Neuronal stem cell (in vitro differentiated cells): Measurements from ENCODE around the gene HPCA.

Experiments
- DNase-seq: peaks from one replicate; pipeline ENCODE4 v3.0.0-alpha.2; 2013; ENCODE audit warnings: low spot score
- H2AFZ ChIP-seq: one replicate; pipeline ENCODE4 v1.6.1; 2013; ENCODE audit warnings: mild to moderate bottlenecking, low read length, inconsistent platforms
- H2AK5ac ChIP-seq: 2 replicates; pipeline ENCODE4 v1.6.1; 2013; ENCODE audit warnings: low read depth, mild to moderate bottlenecking, inconsistent platforms, low read length, moderate library complexity, mixed read lengths
- H2BK120ac ChIP-seq: 2 replicates; pipeline ENCODE4 v1.6.1; 2013; ENCODE audit warnings: low read depth, mild to moderate bottlenecking, inconsistent platforms, low read length, moderate library complexity, mixed read lengths
- H2BK12ac ChIP-seq: one replicate; pipeline ENCODE4 v1.6.1; 2013; ENCODE audit warnings: low read length, inconsistent platforms
- H2BK15ac ChIP-seq: 2 replicates; pipeline ENCODE4 v1.6.1; 2013; ENCODE audit warnings: mild to moderate bottlenecking, low read length, inconsistent platforms, mixed read lengths
- H2BK5ac ChIP-seq: one replicate; pipeline ENCODE4 v1.6.1; 2013; ENCODE audit warnings: inconsistent platforms, mild to moderate bottlenecking, low read length, moderate library complexity
- H3K14ac ChIP-seq: one replicate; pipeline ENCODE4 v1.6.1; 2013; ENCODE audit warnings: low read length, inconsistent platforms
- H3K18ac ChIP-seq: 2 replicates; pipeline ENCODE4 v1.6.1; 2013; ENCODE audit warnings: low read length, inconsistent platforms
- H3K23ac ChIP-seq: 2 replicates; pipeline ENCODE4 v1.6.1; 2013; ENCODE audit warnings: low read depth, mild to moderate bottlenecking, mixed read lengths, low read length, inconsistent platforms; ENCODE audit not compliant: poor library complexity
- H3K27ac ChIP-seq: replicated peaks from 3 replicates; pipeline ENCODE4 v1.5.1; 2013; ENCODE audit warnings: low read length, inconsistent platforms
- H3K27me3 ChIP-seq, 3 experiments: 2 replicates each; pipeline ENCODE4 v1.6.1; 2013; ENCODE audit warnings: low read length in 3 of 3, mild to moderate bottlenecking in 2 of 3, inconsistent platforms in 1 of 3, low read depth in 1 of 3, mixed read lengths in 1 of 3, moderate library complexity in 1 of 3; ENCODE audit not compliant: control insufficient read depth in 3 of 3, insufficient read depth in 3 of 3
- H3K36me3 ChIP-seq, 2 donors: replicated peaks in 1 of 2; 2 replicates each; pipeline ENCODE4 v1.6.1; 2013; ENCODE audit warnings: low read length in 2 of 2; ENCODE audit not compliant: control insufficient read depth in 2 of 2, insufficient read depth in 2 of 2
- H3K4ac ChIP-seq: 2 replicates; pipeline ENCODE4 v1.6.1; 2013; ENCODE audit warnings: inconsistent platforms, mild to moderate bottlenecking, low read length, moderate library complexity
- H3K4me1 ChIP-seq, 2 donors: 1 replicate in 1 of 2; 2 replicates in 1 of 2; pipeline ENCODE4 v1.6.1; 2013; ENCODE audit warnings: low read length in 2 of 2, low read depth in 1 of 2; ENCODE audit not compliant: control insufficient read depth in 2 of 2, insufficient read depth in 1 of 2
- H3K4me2 ChIP-seq: one replicate; pipeline ENCODE4 v1.6.1; 2013; ENCODE audit warnings: mild to moderate bottlenecking, low read length, inconsistent platforms; ENCODE audit not compliant: insufficient read depth, poor library complexity, severe bottlenecking
- H3K4me3 ChIP-seq, 2 donors: 2 replicates each; pipeline ENCODE4 v1.5.1; 2013; ENCODE audit warnings: low read length in 2 of 2, mild to moderate bottlenecking in 2 of 2, inconsistent platforms in 1 of 2, moderate library complexity in 1 of 2
- H3K79me1 ChIP-seq: one replicate; pipeline ENCODE4 v1.6.1; 2013; ENCODE audit warnings: low read depth, mild to moderate bottlenecking, inconsistent platforms, low read length, moderate library complexity
- H3K9ac ChIP-seq: one replicate; pipeline ENCODE4 v1.6.1; 2013; ENCODE audit warnings: mild to moderate bottlenecking, low read depth, low read length, inconsistent platforms; ENCODE audit not compliant: poor library complexity
- H3K9me3 ChIP-seq, 2 donors: replicated peaks in 1 of 2; 2 replicates each; pipeline versions ENCODE3 to v1.6.1; 2013; ENCODE audit warnings: low read length in 2 of 2, mild to moderate bottlenecking in 2 of 2, inconsistent platforms in 1 of 2, low read depth in 1 of 2, mixed read lengths in 1 of 2, moderate library complexity in 1 of 2; ENCODE audit not compliant: control insufficient read depth in 2 of 2, insufficient read depth in 1 of 2
- H4K8ac ChIP-seq: one replicate; pipeline ENCODE4 v1.6.1; 2013; ENCODE audit warnings: low read depth, mild to moderate bottlenecking, inconsistent platforms, low read length, moderate library complexity
- H4K91ac ChIP-seq: one replicate; pipeline ENCODE4 v1.6.1; 2013; ENCODE audit warnings: low read length, low read depth, mild to moderate bottlenecking, inconsistent platforms; ENCODE audit not compliant: poor library complexity
- WGBS, 2 donors: extraction: QIAGEN DNeasy Blood & Tissue Kit; methylation state at CpG; one replicate each; pipeline ENCODE4 v1.1.7; 2013; ENCODE audit warnings: missing lambda C conversion rate in 2 of 2, mixed read lengths in 1 of 2; ENCODE audit not compliant: insufficient read length in 2 of 2, insufficient replicate concordance in 1 of 2; ENCODE audit errors: extremely low coverage in 2 of 2; 5-methylcytosine and 5-hydroxymethylcytosine counted together

Gene HPCA

DNA sequence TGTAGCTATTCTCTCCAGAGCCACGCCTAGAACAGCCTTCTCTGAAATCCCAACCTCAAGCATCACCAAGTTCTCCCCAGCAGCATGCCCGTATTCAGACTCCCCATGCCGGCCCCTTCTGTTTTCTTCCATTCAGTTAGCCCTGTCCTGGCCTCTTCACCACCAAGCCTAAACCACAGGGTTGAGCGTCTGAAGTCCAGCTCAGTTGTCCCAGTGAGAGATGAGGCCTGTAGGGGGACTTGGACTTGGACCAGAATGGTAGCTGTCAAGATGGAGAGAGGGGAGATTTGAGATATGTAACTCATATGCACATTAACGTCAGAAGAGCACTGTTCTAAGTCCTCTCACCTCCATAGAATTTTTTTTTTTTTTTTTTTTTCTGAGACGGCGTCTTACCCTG lies 20.4 kb downstream of the HPCA start:
- no peak overlapping the region for H4K91ac ChIP-seq
- H3K27me3 ChIP-seq: peaks cover 0 to 14% (median 11%) of the 10 kb centered on the region in 3 experiments
- no peak overlapping the region for H3K23ac ChIP-seq
- no peak overlapping the region for H2BK120ac ChIP-seq
- no peaks in the 10 kb centered on the region for H3K36me3 ChIP-seq
- H2AK5ac ChIP-seq: no peak overlapping the region
- H2AFZ ChIP-seq: no peak overlapping the region
- H2BK15ac ChIP-seq: no peak overlapping the region
- peaks cover 0 to 2% of the 10 kb centered on the region in 2 donors for H3K9me3 ChIP-seq
- no peak overlapping the region for H3K18ac ChIP-seq
- H3K4me2 ChIP-seq: no peak overlapping the region
- H3K14ac ChIP-seq: no peak overlapping the region
- no peak overlapping the region for H2BK5ac ChIP-seq
- no peak overlapping the region for H3K9ac ChIP-seq
- no peak overlapping the region for H4K8ac ChIP-seq
- WGBS, 2 donors: no CpG with 5 or more reads among the region's 7 CpGs
- H3K79me1 ChIP-seq: no peaks in the 10 kb centered on the region
- no peak overlapping the region for H3K4ac ChIP-seq
- no peaks in the 10 kb centered on the region for H3K4me1 ChIP-seq
- no peak overlapping the region for H3K4me3 ChIP-seq
- H3K27ac ChIP-seq: no peak overlapping the region
- H2BK12ac ChIP-seq: no peak overlapping the region
- DNase-seq: no peak

DNA sequence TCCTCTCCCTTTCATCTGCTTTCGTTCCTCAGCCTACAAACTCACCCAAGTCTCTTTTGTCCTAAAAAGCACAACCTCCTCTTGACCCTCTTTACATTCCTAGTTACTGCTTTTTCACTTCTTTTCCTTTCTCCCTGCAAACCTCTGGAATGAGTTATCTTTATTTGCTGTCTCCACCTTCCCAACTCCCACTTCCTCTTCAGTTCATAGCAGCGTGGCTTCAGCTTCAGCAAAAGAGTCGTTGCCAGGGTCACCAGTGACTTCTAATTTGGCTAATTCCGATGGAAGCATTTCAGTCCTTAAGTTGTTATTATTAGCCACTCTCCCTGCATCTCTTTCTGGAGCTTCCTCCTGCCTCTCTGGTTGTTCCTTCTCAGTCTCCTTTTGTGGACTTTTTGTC lies 21.1 kb downstream of the HPCA start:
- Histone ChIP-seq H3K36me3 (no peaks in the 10 kb centered on the region), H2BK15ac (no peak overlapping the region), H4K8ac (no peak overlapping the region), H2AK5ac (no peak overlapping the region), H3K4me1 (no peaks in the 10 kb centered on the region), H2AFZ (peak overlapping the region; percentile 59), H3K18ac (no peak overlapping the region), H3K4me3 (no peak overlapping the region), H3K79me1 (no peaks in the 10 kb centered on the region), H3K27me3 (peaks cover 0 to 8% (median 4%) of the 10 kb centered on the region in 3 experiments), H3K14ac (no peak overlapping the region), H2BK120ac (no peak overlapping the region), H3K23ac (no peak overlapping the region), H3K9ac (no peak overlapping the region), H4K91ac (no peak overlapping the region), H3K4me2 (no peak overlapping the region), H2BK12ac (no peak overlapping the region), H3K4ac (no peak overlapping the region), H3K9me3 (no peaks in the 10 kb centered on the region), H3K27ac (no peak overlapping the region), H2BK5ac (no peak overlapping the region)
- WGBS, 2 donors: no CpG with 5 or more reads among the region's 4 CpGs
- no peak for DNase-seq

DNA sequence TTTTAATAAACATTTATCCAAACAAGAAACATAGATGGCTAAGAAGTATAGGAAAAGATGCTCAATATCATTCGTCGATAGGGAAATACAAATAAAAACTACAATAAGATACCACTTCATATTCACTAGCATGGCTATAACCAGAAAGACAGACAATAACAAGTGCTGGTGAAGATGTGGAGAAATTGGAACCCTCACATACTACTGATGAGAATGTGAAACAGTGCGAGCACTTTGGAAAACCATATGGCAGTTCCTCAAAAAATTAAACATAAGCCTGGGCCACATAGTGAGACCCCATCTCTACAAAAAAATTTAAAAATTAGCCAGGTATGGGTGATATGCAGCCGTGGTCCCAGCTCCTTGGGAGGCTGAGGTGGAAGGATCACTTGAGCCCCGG lies 24.0 kb downstream of the HPCA start:
- Histone ChIP-seq H2BK5ac (no peak overlapping the region), H3K4me2 (no peak overlapping the region), H3K4ac (no peak overlapping the region), H2BK15ac (no peak overlapping the region), H2BK120ac (no peak overlapping the region), H4K8ac (no peak overlapping the region), H3K79me1 (no peaks in the 10 kb centered on the region), H2AK5ac (no peak overlapping the region), H3K18ac (no peak overlapping the region), H3K9ac (no peak overlapping the region), H3K27ac (no peak overlapping the region), H3K27me3 (no peaks in the 10 kb centered on the region), H3K9me3 (no peaks in the 10 kb centered on the region), H3K4me3 (no peak overlapping the region), H3K14ac (no peak overlapping the region), H3K23ac (no peak overlapping the region), H2AFZ (no peak overlapping the region), H3K4me1 (no peaks in the 10 kb centered on the region), H2BK12ac (no peak overlapping the region), H4K91ac (no peak overlapping the region), H3K36me3 (no peaks in the 10 kb centered on the region)
- no CpG with 5 or more reads among the region's 5 CpGs for WGBS, 2 donors
- no peak for DNase-seq

DNA sequence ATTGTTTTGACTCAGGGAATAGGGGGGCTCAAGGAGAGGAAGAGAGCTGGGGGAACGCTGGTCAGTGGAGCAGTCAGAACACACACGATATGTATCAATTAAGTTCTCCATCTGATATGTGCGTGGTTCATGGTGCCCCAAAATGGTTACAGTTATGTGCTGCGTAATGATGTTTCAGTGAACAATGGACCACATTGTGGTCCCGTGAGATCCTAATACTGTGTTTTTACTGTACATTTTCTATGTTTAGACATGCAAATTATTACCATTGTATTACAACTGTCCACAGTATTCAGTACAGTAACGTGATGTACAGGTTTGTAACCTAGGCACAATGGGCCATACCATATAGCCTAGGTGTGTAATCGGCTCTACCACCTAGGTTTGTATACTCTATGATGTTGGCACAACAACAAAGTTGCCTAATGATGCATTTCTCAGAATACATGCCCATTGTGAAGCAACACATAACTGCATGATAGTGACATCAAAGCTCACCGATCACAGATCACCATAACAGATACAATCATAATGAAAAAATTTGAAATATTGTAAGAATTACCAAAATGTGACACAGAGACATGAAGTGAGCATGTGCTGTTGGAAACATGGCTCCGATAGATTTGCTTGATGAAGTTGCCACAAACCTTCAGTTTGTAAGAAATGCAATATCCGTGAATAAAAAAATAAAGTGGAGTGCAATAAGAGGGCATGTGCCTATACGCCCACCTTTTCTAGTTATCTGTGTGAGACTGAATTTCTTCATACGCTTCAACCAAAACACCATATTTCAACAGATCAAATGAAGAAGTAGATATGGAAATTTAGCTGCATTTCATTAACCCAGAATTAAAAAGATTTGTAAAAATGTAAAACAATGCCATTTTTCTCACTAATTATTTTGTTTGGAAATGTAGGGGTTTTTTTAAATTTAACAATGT lies 29.7 kb downstream of the HPCA start:
- H4K8ac ChIP-seq: no peak overlapping the region
- H3K18ac ChIP-seq: no peak overlapping the region
- no CpG with 5 or more reads among the region's 12 CpGs for WGBS, 2 donors
- H2BK5ac ChIP-seq: no peak overlapping the region
- H3K14ac ChIP-seq: no peak overlapping the region
- peaks cover 0 to 2% of the 10 kb centered on the region in 2 donors for H3K4me1 ChIP-seq
- H3K4ac ChIP-seq: no peak overlapping the region
- H3K36me3 ChIP-seq: no peaks in the 10 kb centered on the region
- H4K91ac ChIP-seq: no peak overlapping the region
- no peak overlapping the region for H3K9ac ChIP-seq
- no peak overlapping the region for H3K4me2 ChIP-seq
- H2AK5ac ChIP-seq: no peak overlapping the region
- no peak for DNase-seq
- H3K27ac ChIP-seq: no peak overlapping the region
- no peak overlapping the region for H2BK15ac ChIP-seq
- H3K9me3 ChIP-seq: no peaks in the 10 kb centered on the region
- peaks cover 0 to 3% (median 0%) of the 10 kb centered on the region in 3 experiments for H3K27me3 ChIP-seq
- H3K79me1 ChIP-seq: no peaks in the 10 kb centered on the region
- no peak overlapping the region for H3K23ac ChIP-seq
- H2AFZ ChIP-seq: no peak overlapping the region
- no peak overlapping the region for H3K4me3 ChIP-seq
- H2BK12ac ChIP-seq: no peak overlapping the region
- no peak overlapping the region for H2BK120ac ChIP-seq
